Esophagus muscularis mucosa (tissue), 4 donors: ENCODE results near the gene CYP8B1. TPM values are rescaled to one million over a fixed set of nuclear protein-coding genes. Genes with fewer than 3 reads are reported as not detected.

Experiments
- DNase-seq: peaks from one replicate; pipeline ENCODE4 v3.0.0-alpha.2; 2017; ENCODE audit errors: extremely low spot score
- H3K27ac ChIP-seq, 4 donors: fragments of 200-600 bp; sonication (generic); replicated peaks in 1 of 4; 1 replicate in 3 of 4; 2 replicates in 1 of 4; pipeline ENCODE4 v1.5.1; 2016 to 2019; ENCODE audit warnings: mild to moderate bottlenecking in 1 of 4
- H3K27me3 ChIP-seq, 4 donors: fragments of 200-600 bp; sonication (generic); one replicate each; pipeline versions ENCODE4 v1.5.1 to v1.6.0; 2016 to 2019
- H3K36me3 ChIP-seq, 4 donors: fragments of 200-600 bp; sonication (generic); one replicate each; pipeline ENCODE4 v1.5.1; 2016 to 2019
- H3K4me1 ChIP-seq, 4 donors: fragments of 200-600 bp; sonication (generic); one replicate each; pipeline ENCODE4 v1.5.1; 2016 to 2019
- H3K4me3 ChIP-seq, 4 donors: fragments of 200-600 bp; sonication (generic); 1 replicate in 2 of 4; 2 replicates in 2 of 4; pipeline ENCODE4 v1.5.1; 2016 to 2019; ENCODE audit warnings: mild to moderate bottlenecking in 4 of 4, moderate library complexity in 1 of 4
- H3K9me3 ChIP-seq, 4 donors: fragments of 200-600 bp; sonication (generic); 1 replicate in 3 of 4; 2 replicates in 1 of 4; pipeline ENCODE4 v1.5.1; 2016 to 2019
- EP300 ChIP-seq: sonication (generic); formaldehyde crosslinking; IDR thresholded peaks from one replicate; pipeline ENCODE4 v1.6.1; 2017; ENCODE audit warnings: antibody characterized with exemption
- POLR2A ChIP-seq: fragments of 450-650 bp; IDR thresholded peaks from one replicate; pipeline ENCODE4 v1.6.1; 2017; ENCODE audit warnings: antibody characterized with exemption, moderate library complexity, mild to moderate bottlenecking, low read depth
- POLR2AphosphoS5 ChIP-seq, 2 donors: sonication (generic); formaldehyde crosslinking; IDR thresholded peaks; one replicate each; pipeline ENCODE4 v1.6.1; 2017; ENCODE audit warnings: antibody characterized with exemption in 2 of 2
- WGBS: methylation state at CpG from one replicate; pipeline ENCODE4 v1.1.5; 2018; 5-methylcytosine and 5-hydroxymethylcytosine counted together
- intact Hi-C: fragments of 100-400 bp; cut with DNase I; formaldehyde crosslinking; loops from one replicate; pipeline ENCODE4 v1.15.1; 2023
- total RNA-seq, 4 donors: library from RNA; depleted of rRNA; stranded (reverse); fragments of >200 nt; gene quantifications; one replicate each; pipeline versions ENCODE4 v1.1.0 to v1.2.1, GENCODE V29; 2016
- TF ChIP-seq, protein P1 (sequence below), 3 experiments: fragments of 200-600 bp in 2 of 3; fragments of 450-650 bp in 1 of 3; sonication (generic) in 2 of 3; IDR thresholded peaks; one replicate each; pipeline ENCODE4 v1.5.1; 2017 to 2019; ENCODE audit warnings: antibody characterized with exemption in 3 of 3, mild to moderate bottlenecking in 2 of 3, moderate library complexity in 1 of 3

The CYP8B1 gene
- total RNA-seq, 4 donors from 2014 or later = not detected

GRCh38 chr3:42865256-42865655, 10.4 kb downstream of the CYP8B1 start:
- TF ChIP-seq POLR2A = no peak
- no peak for TF ChIP-seq POLR2AphosphoS5 (IDR thresholded peaks at IDR 0.05)
- TF ChIP-seq, protein P1, sequence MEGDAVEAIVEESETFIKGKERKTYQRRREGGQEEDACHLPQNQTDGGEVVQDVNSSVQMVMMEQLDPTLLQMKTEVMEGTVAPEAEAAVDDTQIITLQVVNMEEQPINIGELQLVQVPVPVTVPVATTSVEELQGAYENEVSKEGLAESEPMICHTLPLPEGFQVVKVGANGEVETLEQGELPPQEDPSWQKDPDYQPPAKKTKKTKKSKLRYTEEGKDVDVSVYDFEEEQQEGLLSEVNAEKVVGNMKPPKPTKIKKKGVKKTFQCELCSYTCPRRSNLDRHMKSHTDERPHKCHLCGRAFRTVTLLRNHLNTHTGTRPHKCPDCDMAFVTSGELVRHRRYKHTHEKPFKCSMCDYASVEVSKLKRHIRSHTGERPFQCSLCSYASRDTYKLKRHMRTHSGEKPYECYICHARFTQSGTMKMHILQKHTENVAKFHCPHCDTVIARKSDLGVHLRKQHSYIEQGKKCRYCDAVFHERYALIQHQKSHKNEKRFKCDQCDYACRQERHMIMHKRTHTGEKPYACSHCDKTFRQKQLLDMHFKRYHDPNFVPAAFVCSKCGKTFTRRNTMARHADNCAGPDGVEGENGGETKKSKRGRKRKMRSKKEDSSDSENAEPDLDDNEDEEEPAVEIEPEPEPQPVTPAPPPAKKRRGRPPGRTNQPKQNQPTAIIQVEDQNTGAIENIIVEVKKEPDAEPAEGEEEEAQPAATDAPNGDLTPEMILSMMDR (IDR thresholded peaks at IDR 0.05) = no peak
- no peak for TF ChIP-seq EP300
- Histone ChIP-seq H3K36me3 (no peaks in the 10 kb centered on the region), H3K27ac (no peak overlapping the region), H3K27me3 (no peaks in the 10 kb centered on the region), H3K4me1 (no peaks in the 10 kb centered on the region), H3K9me3 (peaks cover 0 to 5% (median 0%) of the 10 kb centered on the region in 4 donors), H3K4me3 (no peak overlapping the region)
- no peak for DNase-seq
- WGBS = 88% methylated on average over 8 of the region's 8 CpGs
- intact Hi-C loops = no loop called here

- no peak for TF ChIP-seq POLR2AphosphoS5 (IDR thresholded peaks at IDR 0.05)
- TF ChIP-seq, protein P1 (IDR thresholded peaks at IDR 0.05) = no peak
- no peak for TF ChIP-seq POLR2A
- TF ChIP-seq EP300 = no peak
- Histone ChIP-seq H3K4me3 (no peak overlapping the region), H3K27me3 (no peaks in the 10 kb centered on the region), H3K36me3 (no peaks in the 10 kb centered on the region), H3K27ac (no peak overlapping the region), H3K9me3 (peaks cover 0 to 6% (median 0%) of the 10 kb centered on the region in 4 donors), H3K4me1 (no peaks in the 10 kb centered on the region)
- DNase-seq = no peak
- intact Hi-C loops = no loop called here
- whole genome bisulfite sequencing = 93% methylated on average over 15 of the region's 15 CpGs
These were observed 11.2 kb downstream of the CYP8B1 start for GRCh38 chr3:42864321-42864950.

- DNase-seq = no peak
- Histone ChIP-seq H3K36me3 (no peaks in the 10 kb centered on the region), H3K4me1 (peaks cover 2 to 11% (median 9%) of the 10 kb centered on the region in 4 donors), H3K4me3 (no peak overlapping the region), H3K27me3 (no peaks in the 10 kb centered on the region), H3K27ac (no peak overlapping the region), H3K9me3 (peaks cover 0 to 6% (median 0%) of the 10 kb centered on the region in 4 donors)
- 90% methylated on average over 3 of the region's 3 CpGs for WGBS
- intact Hi-C loops = no loop called here
- no peak for TF ChIP-seq EP300
These were observed 19.1 kb downstream of the CYP8B1 start for GRCh38 chr3:42856544-42856943.

GRCh38 chr3:42855547-42856380, 19.9 kb downstream of the CYP8B1 start:
- WGBS = 69% methylated on average over 4 of the region's 4 CpGs
- Histone ChIP-seq H3K27ac (no peak overlapping the region), H3K9me3 (peaks cover 0 to 6% (median 0%) of the 10 kb centered on the region in 4 donors), H3K4me3 (no peak overlapping the region), H3K27me3 (no peaks in the 10 kb centered on the region), H3K4me1 (peaks cover 7 to 11% (median 10%) of the 10 kb centered on the region in 4 donors), H3K36me3 (no peaks in the 10 kb centered on the region)
- TF ChIP-seq, protein P1 (IDR thresholded peaks at IDR 0.05) = no peak
- no peak for TF ChIP-seq POLR2AphosphoS5 (IDR thresholded peaks at IDR 0.05)
- TF ChIP-seq POLR2A = no peak
- no peak for TF ChIP-seq EP300
- intact Hi-C loops = no loop called here
- no peak for DNase-seq

- DNase-seq = no peak
- H3K4me1 ChIP-seq = peaks cover 7 to 13% (median 10%) of the 10 kb centered on the region in 4 donors
- no peak overlapping the region for H3K27ac ChIP-seq
- no peak overlapping the region for H3K4me3 ChIP-seq
- TF ChIP-seq, protein P1 (IDR thresholded peaks at IDR 0.05) = no peak
- TF ChIP-seq POLR2AphosphoS5 (IDR thresholded peaks at IDR 0.05) (no peak), EP300 (no peak), POLR2A (no peak)
- intact Hi-C loops = no loop called here
- no peaks in the 10 kb centered on the region for H3K36me3 ChIP-seq
- no peaks in the 10 kb centered on the region for H3K27me3 ChIP-seq
- H3K9me3 ChIP-seq = peaks cover 0 to under 1% (median 0%) of the 10 kb centered on the region in 4 donors
These were observed 20.5 kb downstream of the CYP8B1 start for GRCh38 chr3:42855219-42855546.
